A549 (cell line): ENCODE data around the gene FBLN5. TPM values are rescaled to one million over a fixed set of nuclear protein-coding genes. Genes with fewer than 3 reads are reported as not detected.
A peak's percentile ranks its signal among the peaks of the same experiment; 100 is the strongest.

Source experiments
- ATAC-seq, 2 experiments: fragments of 200-7000 bp in 1 of 2; fragments of >200 bp in 1 of 2; cut with Nextera tagmentation in 1 of 2; cut with Tn5 transposase in 1 of 2; 3 replicates each; pipeline versions ENCODE4 v1.8.0 to v1.9.1; 2018 to 2020; ENCODE audit warnings: mild to moderate bottlenecking in 1 of 2, moderate library complexity in 1 of 2
- CTCF ChIA-PET: fragments of 300-600 bp; sonication (Branson Sonifier 250); formaldehyde crosslinking; extraction: SDS; loops from one replicate; lab custom pipeline; 2021; ENCODE audit warnings: antibody characterized with exemption, inconsistent platforms; lab: Yijun Ruan, JAX
- POLR2A ChIA-PET: fragments of 350-600 bp; formaldehyde crosslinking; extraction: SDS; loops from one replicate; lab custom pipeline; 2021; ENCODE audit warnings: antibody characterized with exemption, inconsistent platforms; lab: Yijun Ruan, JAX
- DNase-seq, 2 experiments: peaks; one replicate each; pipeline versions ENCODE4 v3.0.0 to v3.0.0-alpha.2; 2011 to 2016; ENCODE audit warnings: low read depth in 1 of 2, low spot score in 1 of 2
- FAIRE-seq: peaks from 2 replicates; lab custom pipeline; 2011; peaks lifted over from hg19 to GRCh38; lab: Jason Lieb, UNC
- H3K27ac ChIP-seq, 2 experiments: fragments of >200 bp; sonication (Bioruptor Twin); formaldehyde crosslinking; 3 replicates each; pipeline ENCODE4 v1.5.1; 2016 to 2017
- H3K4me1 ChIP-seq: fragments of >200 bp; sonication (Bioruptor Twin); formaldehyde crosslinking; 3 replicates; pipeline ENCODE4 v1.6.1; 2016
- H3K4me2 ChIP-seq: fragments of >200 bp; sonication (Bioruptor Twin); formaldehyde crosslinking; 3 replicates; pipeline ENCODE4 v1.6.1; 2016
- H3K4me3 ChIP-seq: fragments of >200 bp; sonication (Bioruptor Twin); formaldehyde crosslinking; 3 replicates; pipeline ENCODE4 v1.5.1; 2016
- H3K9me3 ChIP-seq: fragments of >200 bp; sonication (Bioruptor Twin); formaldehyde crosslinking; 3 replicates; pipeline ENCODE4 v1.6.1; 2016
- CBX2 ChIP-seq: fragments of 200-600 bp; sonication (generic); IDR thresholded peaks from 2 replicates; pipeline ENCODE4 v1.6.1; 2016; ENCODE audit warnings: low read depth, mild to moderate bottlenecking, borderline replicate concordance
- CHD2 ChIP-seq: fragments of 150-350 bp; IDR thresholded peaks from 2 replicates; pipeline ENCODE4 v1.6.1; 2014; ENCODE audit warnings: low read length; ENCODE audit not compliant: partially characterized antibody
- CTCF ChIP-seq: fragments of >200 bp; sonication (Bioruptor Twin); formaldehyde crosslinking; IDR thresholded peaks from 3 replicates; pipeline ENCODE4 v1.5.1; 2016
- EHF ChIP-seq: fragments of 250-450 bp; sonication (Bioruptor Pico); IDR thresholded peaks from 2 replicates; pipeline ENCODE4 v1.5.0; 2020; ENCODE audit warnings: mild to moderate bottlenecking
- FOSL2 ChIP-seq, 2 experiments: fragments of 450-650 bp in 1 of 2; fragments of >200 bp in 1 of 2; sonication (Bioruptor Twin) in 1 of 2; formaldehyde crosslinking; IDR thresholded peaks; 2 replicates each; pipeline versions ENCODE4 v1.5.0 to v1.6.1; 2016 to 2020; ENCODE audit warnings: mild to moderate bottlenecking in 1 of 2, moderate library complexity in 1 of 2
- FOXS1 ChIP-seq: fragments of 250-450 bp; sonication (Bioruptor Pico); IDR thresholded peaks from 2 replicates; pipeline ENCODE4 v1.5.0; 2020; ENCODE audit warnings: mild to moderate bottlenecking, moderate library complexity
- HOXA7 ChIP-seq: fragments of 250-450 bp; sonication (Bioruptor Pico); IDR thresholded peaks from 2 replicates; pipeline ENCODE4 v1.5.0; 2020; ENCODE audit warnings: mild to moderate bottlenecking, moderate library complexity
- HOXB5 ChIP-seq: fragments of 250-450 bp; sonication (Bioruptor Pico); IDR thresholded peaks from 2 replicates; pipeline ENCODE4 v1.5.0; 2020; ENCODE audit warnings: mild to moderate bottlenecking, moderate library complexity
- KDM1A ChIP-seq: fragments of 200-600 bp; sonication (generic); IDR thresholded peaks from 2 replicates; pipeline ENCODE4 v1.6.1; 2016; ENCODE audit warnings: low read depth, mild to moderate bottlenecking
- MAFK ChIP-seq: fragments of 450-650 bp; IDR thresholded peaks from 2 replicates; pipeline ENCODE4 v1.6.1; 2014; ENCODE audit not compliant: partially characterized antibody
- MYC ChIP-seq: IDR thresholded peaks from 2 replicates; pipeline ENCODE4 v1.6.1; 2012; ENCODE audit warnings: mild to moderate bottlenecking, inconsistent platforms, low read length, improper control_type of control experiment, borderline replicate concordance
- NR3C1 ChIP-seq: fragments of >200 bp; sonication (Bioruptor Twin); formaldehyde crosslinking; IDR thresholded peaks from 3 replicates; pipeline ENCODE4 v1.6.1; 2017
- POLR2A ChIP-seq: IDR thresholded peaks from 2 replicates; pipeline ENCODE4 v1.6.1; 2012; ENCODE audit warnings: mild to moderate bottlenecking, low read length
- RCOR1 ChIP-seq: fragments of 150-350 bp; IDR thresholded peaks from 2 replicates; pipeline ENCODE4 v1.6.1; 2014; ENCODE audit warnings: antibody characterized with exemption, low read length, low read depth
- SMC3 ChIP-seq: fragments of >200 bp; sonication (Bioruptor Twin); formaldehyde crosslinking; IDR thresholded peaks from 3 replicates; pipeline ENCODE4 v1.6.1; 2018; ENCODE audit warnings: inconsistent platforms
- ZFP36 ChIP-seq: fragments of 450-650 bp; IDR thresholded peaks from 2 replicates; pipeline ENCODE4 v1.6.1; 2014; ENCODE audit warnings: borderline replicate concordance; ENCODE audit not compliant: partially characterized antibody
- ZNF302 ChIP-seq: fragments of 250-450 bp; sonication (Bioruptor Pico); IDR thresholded peaks from 2 replicates; pipeline ENCODE4 v1.9.0; 2021; ENCODE audit warnings: inconsistent platforms, mild to moderate bottlenecking, moderate library complexity
- ZSCAN20 ChIP-seq: fragments of 250-450 bp; sonication (Bioruptor Pico); IDR thresholded peaks from 2 replicates; pipeline ENCODE4 v1.8.0; 2022; ENCODE audit warnings: mild to moderate bottlenecking, moderate library complexity
- WGBS: methylation state at CpG from one replicate; pipeline ENCODE4 v1.1.6; 2017; ENCODE audit errors: missing lambda C conversion rate; 5-methylcytosine and 5-hydroxymethylcytosine counted together
- polyA plus RNA-seq, 4 experiments: library from polyadenylated mRNA; depleted of rRNA in 3 of 4; stranded (reverse); fragments of >200 nt; fragmentation: RNase III in 1 of 4; extraction: RNeasy Plus Mini Kit Qiagen cat#74134 plus additional on column Dnase treatment in 1 of 4; gene quantifications; 2 replicates in 3 of 4; 3 replicates in 1 of 4; pipeline ENCODE4 v1.2.3, GENCODE V29; 2011 to 2017
- TF ChIP-seq, protein P1 (sequence below): fragments of 250-450 bp; sonication (Bioruptor Pico); IDR thresholded peaks from 2 replicates; pipeline ENCODE4 v1.5.0; 2021; ENCODE audit warnings: mild to moderate bottlenecking, moderate library complexity, borderline replicate concordance
- TF ChIP-seq, protein P2 (sequence below): fragments of 450-650 bp; IDR thresholded peaks from 2 replicates; pipeline ENCODE4 v1.6.1; 2014; ENCODE audit warnings: antibody characterized with exemption
- TF ChIP-seq, protein P3 (sequence below): fragments of >200 bp; sonication (Bioruptor Twin); formaldehyde crosslinking; IDR thresholded peaks from 3 replicates; pipeline ENCODE4 v1.6.1; 2016
- TF ChIP-seq, protein P4 (sequence below): IDR thresholded peaks from 2 replicates; pipeline ENCODE4 v1.6.1; 2012; ENCODE audit warnings: low read depth, borderline replicate concordance

Gene FBLN5
- polyA plus RNA-seq, 2 of the 4 experiments (the other 2 are of a cell fraction) = 0.88 to 1.3 TPM

DNA sequence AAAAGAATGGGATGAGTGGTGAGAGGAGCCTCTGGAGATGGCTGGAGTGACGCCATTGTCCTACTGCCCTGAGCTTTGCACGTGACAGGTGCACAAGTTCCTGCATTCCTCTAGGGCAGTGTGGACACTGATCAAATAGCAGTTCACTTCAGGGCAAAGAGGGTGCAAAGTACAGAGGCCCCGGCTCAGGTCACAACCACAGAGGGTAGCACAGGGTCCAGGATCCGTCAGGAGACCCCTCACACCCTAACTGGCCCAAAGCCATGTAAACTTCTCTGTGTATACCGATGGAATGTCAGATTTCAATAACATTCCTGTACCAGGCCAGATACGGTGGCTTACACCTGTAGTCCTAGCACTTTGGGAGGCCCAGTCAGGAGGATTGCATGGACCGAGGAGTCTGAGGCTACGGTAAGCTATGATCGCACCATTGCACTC is 10.4 kb upstream of the FBLN5 start:
- Histone ChIP-seq H3K27ac (no peak overlapping the region), H3K4me3 (no peak overlapping the region), H3K4me2 (no peak overlapping the region), H3K9me3 (no peaks in the 10 kb centered on the region), H3K4me1 (no peaks in the 10 kb centered on the region)
- CTCF ChIA-PET = interaction anchor here (2.3 kb wide), 1 partner anchor 39 kb away, joined by 6 read pairs; no protein-coding TSS in a partner anchor
- POLR2A ChIA-PET = no interaction called here
- ATAC-seq (peak; percentile 25 to 34; a peak in 3 of 6 replicates), FAIRE-seq (no peak), DNase-seq (no peak)
- 67% methylated on average over 9 of the region's 9 CpGs for WGBS
- no peak for TF ChIP-seq FOXS1 (CRISPR knock-in tag)
- no peak for TF ChIP-seq CBX2
- TF ChIP-seq FOSL2 (IDR thresholded peaks at IDR 0.05) = no peak
- no peak for TF ChIP-seq FOSL2 (CRISPR knock-in tag; IDR thresholded peaks at IDR 0.05)
- TF ChIP-seq HOXB5 (CRISPR knock-in tag) = no peak
- no peak for TF ChIP-seq CHD2
- TF ChIP-seq MYC = no peak
- TF ChIP-seq MAFK = no peak
- TF ChIP-seq, protein P1, sequence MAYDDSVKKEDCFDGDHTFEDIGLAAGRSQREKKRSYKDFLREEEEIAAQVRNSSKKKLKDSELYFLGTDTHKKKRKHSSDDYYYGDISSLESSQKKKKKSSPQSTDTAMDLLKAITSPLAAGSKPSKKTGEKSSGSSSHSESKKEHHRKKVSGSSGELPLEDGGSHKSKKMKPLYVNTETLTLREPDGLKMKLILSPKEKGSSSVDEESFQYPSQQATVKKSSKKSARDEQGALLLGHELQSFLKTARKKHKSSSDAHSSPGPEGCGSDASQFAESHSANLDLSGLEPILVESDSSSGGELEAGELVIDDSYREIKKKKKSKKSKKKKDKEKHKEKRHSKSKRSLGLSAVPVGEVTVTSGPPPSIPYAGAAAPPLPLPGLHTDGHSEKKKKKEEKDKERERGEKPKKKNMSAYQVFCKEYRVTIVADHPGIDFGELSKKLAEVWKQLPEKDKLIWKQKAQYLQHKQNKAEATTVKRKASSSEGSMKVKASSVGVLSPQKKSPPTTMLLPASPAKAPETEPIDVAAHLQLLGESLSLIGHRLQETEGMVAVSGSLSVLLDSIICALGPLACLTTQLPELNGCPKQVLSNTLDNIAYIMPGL (CRISPR knock-in tag) = no peak
- TF ChIP-seq SMC3 = no peak
- TF ChIP-seq CTCF = no peak
- no peak for TF ChIP-seq KDM1A

- H3K4me2 ChIP-seq = no peak overlapping the region
- ChIA-PET CTCF (no interaction called here), POLR2A (no interaction called here)
- WGBS = 69% methylated on average over 5 of the region's 5 CpGs
- TF ChIP-seq ZNF302 (no peak), FOSL2 (IDR thresholded peaks at IDR 0.05) (no peak), FOSL2 (CRISPR knock-in tag; IDR thresholded peaks at IDR 0.05) (no peak), KDM1A (no peak), ZSCAN20 (CRISPR knock-in tag) (no peak), EHF (CRISPR knock-in tag) (no peak), RCOR1 (no peak), POLR2A (no peak), HOXA7 (CRISPR knock-in tag) (no peak), NR3C1 (no peak), ZFP36 (no peak)
- TF ChIP-seq, protein P2, sequence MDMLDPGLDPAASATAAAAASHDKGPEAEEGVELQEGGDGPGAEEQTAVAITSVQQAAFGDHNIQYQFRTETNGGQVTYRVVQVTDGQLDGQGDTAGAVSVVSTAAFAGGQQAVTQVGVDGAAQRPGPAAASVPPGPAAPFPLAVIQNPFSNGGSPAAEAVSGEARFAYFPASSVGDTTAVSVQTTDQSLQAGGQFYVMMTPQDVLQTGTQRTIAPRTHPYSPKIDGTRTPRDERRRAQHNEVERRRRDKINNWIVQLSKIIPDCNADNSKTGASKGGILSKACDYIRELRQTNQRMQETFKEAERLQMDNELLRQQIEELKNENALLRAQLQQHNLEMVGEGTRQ = no peak
- TF ChIP-seq, protein P3, sequence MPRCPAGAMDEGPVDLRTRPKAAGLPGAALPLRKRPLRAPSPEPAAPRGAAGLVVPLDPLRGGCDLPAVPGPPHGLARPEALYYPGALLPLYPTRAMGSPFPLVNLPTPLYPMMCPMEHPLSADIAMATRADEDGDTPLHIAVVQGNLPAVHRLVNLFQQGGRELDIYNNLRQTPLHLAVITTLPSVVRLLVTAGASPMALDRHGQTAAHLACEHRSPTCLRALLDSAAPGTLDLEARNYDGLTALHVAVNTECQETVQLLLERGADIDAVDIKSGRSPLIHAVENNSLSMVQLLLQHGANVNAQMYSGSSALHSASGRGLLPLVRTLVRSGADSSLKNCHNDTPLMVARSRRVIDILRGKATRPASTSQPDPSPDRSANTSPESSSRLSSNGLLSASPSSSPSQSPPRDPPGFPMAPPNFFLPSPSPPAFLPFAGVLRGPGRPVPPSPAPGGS = no peak
- TF ChIP-seq, protein P1 (CRISPR knock-in tag) = no peak
- TF ChIP-seq, protein P4, sequence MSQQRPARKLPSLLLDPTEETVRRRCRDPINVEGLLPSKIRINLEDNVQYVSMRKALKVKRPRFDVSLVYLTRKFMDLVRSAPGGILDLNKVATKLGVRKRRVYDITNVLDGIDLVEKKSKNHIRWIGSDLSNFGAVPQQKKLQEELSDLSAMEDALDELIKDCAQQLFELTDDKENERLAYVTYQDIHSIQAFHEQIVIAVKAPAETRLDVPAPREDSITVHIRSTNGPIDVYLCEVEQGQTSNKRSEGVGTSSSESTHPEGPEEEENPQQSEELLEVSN = no peak
- no peaks in the 10 kb centered on the region for H3K9me3 ChIP-seq
- DNase-seq = no peak
- H3K27ac ChIP-seq = no peak overlapping the region
- H3K4me3 ChIP-seq = no peak overlapping the region
- no peak for FAIRE-seq
- H3K4me1 ChIP-seq = no peaks in the 10 kb centered on the region
- ATAC-seq = no peak
These were observed 9.1 kb upstream of the FBLN5 start for GRCh38 chr14:91956616-91957015.
